ENCODE results near the gene SLC6A3.
"Not testable (repeated sequence)": the region's sequence is repeated elsewhere in the genome, so short reads cannot be mapped to it uniquely, and the experiment has no call there.

The SLC6A3 gene

GRCh38 chr5:1436036-1436435 lies 9.2 kb downstream of the SLC6A3 start:
- Mint-ChIP-seq H3K4me3 (no peak overlapping the region), H3K27ac (no peak overlapping the region), H3K27me3 (peaks cover 24% of the 10 kb centered on the region), H3K36me3 (peaks cover 6% of the 10 kb centered on the region), H3K9me3 (peaks cover 9% of the 10 kb centered on the region), H3K4me1 (no peaks in the 10 kb centered on the region)
- no peak for DNase-seq (ENCODE audit: low spot score in 2 of 2)
- no peak for ATAC-seq (ENCODE audit: low read depth)

GRCh38 chr5:1435369-1435768 lies 9.9 kb downstream of the SLC6A3 start:
- DNase-seq (ENCODE audit: low spot score in 2 of 2): no peak
- no peak overlapping the region for H3K4me3 Mint-ChIP-seq
- H3K4me1 Mint-ChIP-seq: no peaks in the 10 kb centered on the region
- H3K27ac Mint-ChIP-seq: no peak overlapping the region
- peaks cover 19% of the 10 kb centered on the region for H3K27me3 Mint-ChIP-seq
- H3K36me3 Mint-ChIP-seq: peaks cover 6% of the 10 kb centered on the region
- peaks cover 7% of the 10 kb centered on the region for H3K9me3 Mint-ChIP-seq
- ATAC-seq (ENCODE audit: low read depth): no peak

- no peaks in the 10 kb centered on the region for H3K4me1 Mint-ChIP-seq
- peaks cover 12% of the 10 kb centered on the region for H3K9me3 Mint-ChIP-seq
- DNase-seq (ENCODE audit: low spot score in 2 of 2) (no peak), ATAC-seq (ENCODE audit: low read depth) (no peak)
- no peak overlapping the region for H3K27ac Mint-ChIP-seq
- H3K27me3 Mint-ChIP-seq: peaks cover 11% of the 10 kb centered on the region
- H3K4me3 Mint-ChIP-seq: no peak overlapping the region
- peaks cover 3% of the 10 kb centered on the region for H3K36me3 Mint-ChIP-seq
Observed at GRCh38 chr5:1432296-1432695, 12.9 kb downstream of the SLC6A3 start.

- DNase-seq (ENCODE audit: low spot score in 2 of 2) (no peak), ATAC-seq (ENCODE audit: low read depth) (no peak)
- H3K9me3 Mint-ChIP-seq: peaks cover 14% of the 10 kb centered on the region
- no peak overlapping the region for H3K27ac Mint-ChIP-seq
- H3K4me1 Mint-ChIP-seq: no peaks in the 10 kb centered on the region
- no peak overlapping the region for H3K4me3 Mint-ChIP-seq
- H3K27me3 Mint-ChIP-seq: peaks cover 9% of the 10 kb centered on the region
- H3K36me3 Mint-ChIP-seq: peaks cover 2% of the 10 kb centered on the region
Observed at GRCh38 chr5:1431896-1432295, 13.3 kb downstream of the SLC6A3 start.

GRCh38 chr5:1431021-1431811 lies 14.0 kb downstream of the SLC6A3 start:
- Mint-ChIP-seq H3K36me3 (peaks cover 6% of the 10 kb centered on the region), H3K27ac (no peak overlapping the region), H3K9me3 (peaks cover 18% of the 10 kb centered on the region), H3K27me3 (peaks cover 9% of the 10 kb centered on the region), H3K4me3 (no peak overlapping the region), H3K4me1 (no peaks in the 10 kb centered on the region)
- DNase-seq (ENCODE audit: low spot score in 2 of 2): no peak
- ATAC-seq (ENCODE audit: low read depth): no peak

- H3K4me3 Mint-ChIP-seq: no peak overlapping the region
- peaks cover 18% of the 10 kb centered on the region for H3K9me3 Mint-ChIP-seq
- no peak overlapping the region for H3K27ac Mint-ChIP-seq
Observed at GRCh38 chr5:1430121-1430795, 15.0 kb downstream of the SLC6A3 start.

GRCh38 chr5:1429496-1429895 lies 15.7 kb downstream of the SLC6A3 start:
- Mint-ChIP-seq H3K27me3 (peaks cover 9% of the 10 kb centered on the region), H3K4me3 (no peak overlapping the region), H3K9me3 (peaks cover 18% of the 10 kb centered on the region), H3K36me3 (peaks cover 8% of the 10 kb centered on the region), H3K4me1 (no peaks in the 10 kb centered on the region), H3K27ac (no peak overlapping the region)
- DNase-seq (ENCODE audit: low spot score in 2 of 2): no peak
- ATAC-seq (ENCODE audit: low read depth): no peak

More at GRCh38 chr5:1430121-1430795, 15.0 kb downstream of the SLC6A3 start:
- Mint-ChIP-seq H3K36me3 (peaks cover 8% of the 10 kb centered on the region), H3K27me3 (peaks cover 9% of the 10 kb centered on the region), H3K4me1 (no peaks in the 10 kb centered on the region)
- DNase-seq (ENCODE audit: low spot score in 2 of 2) (no peak), ATAC-seq (ENCODE audit: low read depth) (no peak)

GRCh38 chr5:1429066-1429465 lies 16.2 kb downstream of the SLC6A3 start:
- H3K27me3 Mint-ChIP-seq: peaks cover 9% of the 10 kb centered on the region
- ATAC-seq (ENCODE audit: low read depth) (no peak), DNase-seq (ENCODE audit: low spot score in 2 of 2) (no peak)
- H3K36me3 Mint-ChIP-seq: peaks cover 8% of the 10 kb centered on the region
- H3K4me1 Mint-ChIP-seq: no peaks in the 10 kb centered on the region
- no peak overlapping the region for H3K4me3 Mint-ChIP-seq
- no peak overlapping the region for H3K27ac Mint-ChIP-seq
- H3K9me3 Mint-ChIP-seq: peaks cover 18% of the 10 kb centered on the region

GRCh38 chr5:1428107-1428506 lies 17.1 kb downstream of the SLC6A3 start:
- Mint-ChIP-seq H3K27me3 (peaks cover 2% of the 10 kb centered on the region), H3K4me3 (no peak overlapping the region), H3K36me3 (peaks cover 8% of the 10 kb centered on the region), H3K4me1 (no peaks in the 10 kb centered on the region), H3K9me3 (peaks cover 16% of the 10 kb centered on the region), H3K27ac (no peak overlapping the region)
- DNase-seq (ENCODE audit: low spot score in 2 of 2) (no peak), ATAC-seq (ENCODE audit: low read depth) (no peak)

- Mint-ChIP-seq H3K27me3 (peaks cover 2% of the 10 kb centered on the region), H3K9me3 (peaks cover 13% of the 10 kb centered on the region), H3K4me3 (no peak overlapping the region), H3K27ac (no peak overlapping the region), H3K4me1 (no peaks in the 10 kb centered on the region), H3K36me3 (peaks cover 7% of the 10 kb centered on the region)
- DNase-seq (ENCODE audit: low spot score in 2 of 2) (no peak), ATAC-seq (ENCODE audit: low read depth) (no peak)
Observed at GRCh38 chr5:1424716-1425115, 20.5 kb downstream of the SLC6A3 start.

GRCh38 chr5:1423901-1424603 lies 21.2 kb downstream of the SLC6A3 start:
- Mint-ChIP-seq H3K4me3 (no peak overlapping the region), H3K36me3 (peaks cover 7% of the 10 kb centered on the region), H3K4me1 (peaks cover under 1% of the 10 kb centered on the region), H3K27me3 (peaks cover 4% of the 10 kb centered on the region), H3K27ac (no peak overlapping the region), H3K9me3 (peaks cover 11% of the 10 kb centered on the region)
- no peak for DNase-seq (ENCODE audit: low spot score in 2 of 2)
- no peak for ATAC-seq (ENCODE audit: low read depth)

GRCh38 chr5:1422522-1422921 lies 22.7 kb downstream of the SLC6A3 start:
- H3K27me3 Mint-ChIP-seq: peaks cover 13% of the 10 kb centered on the region
- DNase-seq (ENCODE audit: low spot score in 2 of 2); ATAC-seq (ENCODE audit: low read depth); H3K27ac Mint-ChIP-seq; H3K4me1 Mint-ChIP-seq; H3K4me3 Mint-ChIP-seq; H3K36me3 Mint-ChIP-seq: not testable (repeated sequence)
- peaks cover 14% of the 10 kb centered on the region for H3K9me3 Mint-ChIP-seq

- H3K27ac Mint-ChIP-seq: no peak overlapping the region
- no peak overlapping the region for H3K4me3 Mint-ChIP-seq
- peaks cover 12% of the 10 kb centered on the region for H3K9me3 Mint-ChIP-seq
- peaks cover 13% of the 10 kb centered on the region for H3K27me3 Mint-ChIP-seq
- DNase-seq (ENCODE audit: low spot score in 2 of 2): no peak
- peaks cover 4% of the 10 kb centered on the region for H3K4me1 Mint-ChIP-seq
- ATAC-seq (ENCODE audit: low read depth): no peak
- H3K36me3 Mint-ChIP-seq: peaks cover 7% of the 10 kb centered on the region
Observed at GRCh38 chr5:1421521-1422341, 23.5 kb downstream of the SLC6A3 start.

Data from memory B cell (primary cell).